Measurements from ENCODE around the gene TMEM170B.

The TMEM170B gene, protein sequence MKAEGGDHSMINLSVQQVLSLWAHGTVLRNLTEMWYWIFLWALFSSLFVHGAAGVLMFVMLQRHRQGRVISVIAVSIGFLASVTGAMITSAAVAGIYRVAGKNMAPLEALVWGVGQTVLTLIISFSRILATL

DNA sequence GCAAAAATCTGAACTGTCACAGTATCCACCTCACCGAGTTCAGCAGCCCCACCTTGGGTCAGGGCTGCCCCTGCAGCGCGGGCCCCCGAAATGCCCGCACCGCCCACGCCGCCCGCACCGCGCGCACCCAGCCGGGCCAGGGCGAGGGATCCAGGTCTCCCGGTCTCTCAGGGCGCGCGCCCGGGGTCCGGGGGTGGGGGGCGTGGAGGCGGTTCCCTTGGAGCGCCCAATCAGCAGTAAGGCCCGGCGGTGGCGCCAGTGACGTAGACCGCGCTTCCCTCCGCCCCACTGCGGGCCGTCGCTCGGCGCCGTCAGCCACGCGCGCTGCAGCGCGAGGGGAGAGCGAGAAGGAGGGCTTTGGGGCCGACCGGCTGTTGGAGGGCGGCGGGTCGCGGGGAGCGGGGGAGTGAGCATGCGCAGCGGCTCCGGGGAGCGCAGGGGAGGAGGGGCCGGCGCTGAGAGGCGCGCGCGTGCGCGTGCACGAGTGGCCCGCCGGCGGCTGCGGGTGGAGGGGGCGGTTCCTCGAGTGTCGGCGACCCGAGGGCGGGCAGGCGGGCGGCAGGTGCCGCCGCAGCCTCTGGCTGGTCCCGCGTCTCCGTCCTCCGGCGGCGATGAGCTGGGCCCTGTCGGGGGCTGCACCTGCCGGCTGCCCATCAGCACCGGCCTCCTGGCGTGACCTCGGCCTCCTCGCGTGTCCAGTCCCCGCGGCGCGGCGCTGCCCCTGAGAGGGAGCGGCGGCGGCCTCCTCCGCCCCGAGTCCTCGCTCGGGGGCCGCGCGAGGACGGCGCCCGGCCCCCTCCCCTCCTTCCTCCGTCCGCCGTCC lies at the start of gene TMEM170B:
Gene TMEM170B, plus strand, starts transcription at position 521 of the 823 bp plus-strand sequence. CDS start 529 bp downstream, outside the sequence.
- no peak for TF ChIP-seq CTCF (IDR thresholded peaks at IDR 0.05; ENCODE audit: borderline replicate concordance, insufficient read depth, low read depth, low read length)
- peak within 1 kb of the TSS; percentile 78 for H3K4me3 ChIP-seq (ENCODE audit: low read depth, low read length)

DNA sequence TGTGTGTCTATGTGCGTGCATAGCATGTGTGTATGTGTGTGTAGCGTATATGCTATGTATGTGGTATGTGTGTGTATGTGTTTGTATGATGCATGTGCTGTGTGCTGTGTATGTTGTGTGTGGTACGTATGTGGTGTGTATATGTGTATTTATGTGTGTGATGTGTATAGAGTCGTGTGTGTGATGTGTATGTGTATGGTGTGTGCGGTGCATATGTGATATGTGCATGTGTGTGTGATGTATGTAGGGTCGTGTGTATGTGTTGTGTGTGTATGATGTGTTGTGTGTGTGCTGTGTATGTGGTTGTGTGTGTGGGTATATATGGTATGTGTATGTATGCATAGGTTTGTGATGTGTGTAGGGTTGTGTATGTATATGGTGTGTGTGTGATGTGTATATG lies 46.6 kb upstream of the TMEM170B start:
- no peak for TF ChIP-seq CTCF (IDR thresholded peaks at IDR 0.05; ENCODE audit: borderline replicate concordance, insufficient read depth, low read depth, low read length)
- no peak overlapping the region for H3K4me3 ChIP-seq (ENCODE audit: low read depth, low read length)

DNA sequence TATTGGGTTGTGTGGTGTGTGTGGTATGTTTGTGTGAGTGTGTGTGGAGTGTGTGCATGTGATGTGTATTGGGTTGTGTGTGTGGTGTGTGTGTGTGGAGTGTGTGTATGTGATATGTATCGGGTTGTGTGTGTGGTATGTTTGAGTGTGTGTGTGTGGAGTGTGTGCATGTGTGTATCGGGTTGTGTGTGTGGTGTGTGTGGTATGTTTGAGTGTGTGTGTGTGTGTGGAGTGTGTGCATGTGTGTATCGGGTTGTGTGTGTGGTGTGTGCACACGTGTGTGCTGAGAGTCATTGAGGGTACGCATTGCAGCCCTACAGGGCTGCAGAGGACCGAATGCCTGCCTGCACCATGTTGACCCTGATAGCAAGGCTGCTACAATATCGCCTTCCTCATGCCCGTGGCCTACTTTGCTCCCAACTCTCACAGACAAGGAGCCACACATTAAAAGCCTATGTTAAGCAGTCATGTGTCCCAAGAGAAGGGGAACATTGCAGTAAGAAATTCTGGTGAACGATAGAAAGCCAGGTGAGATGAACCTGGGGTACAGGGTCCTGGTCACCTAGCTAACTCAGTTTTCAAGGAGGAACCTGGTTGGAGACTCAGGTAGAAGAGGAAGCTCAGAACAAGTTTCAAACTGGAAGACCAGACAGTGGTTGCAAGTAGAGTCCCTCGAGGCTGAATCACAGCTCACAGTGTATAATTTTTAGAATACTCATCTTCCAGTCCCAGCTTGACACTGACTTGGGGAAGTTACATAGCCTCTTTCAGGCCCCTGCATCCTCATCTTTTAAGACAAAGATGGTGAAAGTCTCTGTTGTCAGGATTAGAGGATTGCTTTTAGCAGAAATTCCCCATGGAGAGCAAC lies 45.7 kb upstream of the TMEM170B start:
- no peak overlapping the region for H3K4me3 ChIP-seq (ENCODE audit: low read depth, low read length)
- no peak for TF ChIP-seq CTCF (IDR thresholded peaks at IDR 0.05; ENCODE audit: borderline replicate concordance, insufficient read depth, low read depth, low read length)

DNA sequence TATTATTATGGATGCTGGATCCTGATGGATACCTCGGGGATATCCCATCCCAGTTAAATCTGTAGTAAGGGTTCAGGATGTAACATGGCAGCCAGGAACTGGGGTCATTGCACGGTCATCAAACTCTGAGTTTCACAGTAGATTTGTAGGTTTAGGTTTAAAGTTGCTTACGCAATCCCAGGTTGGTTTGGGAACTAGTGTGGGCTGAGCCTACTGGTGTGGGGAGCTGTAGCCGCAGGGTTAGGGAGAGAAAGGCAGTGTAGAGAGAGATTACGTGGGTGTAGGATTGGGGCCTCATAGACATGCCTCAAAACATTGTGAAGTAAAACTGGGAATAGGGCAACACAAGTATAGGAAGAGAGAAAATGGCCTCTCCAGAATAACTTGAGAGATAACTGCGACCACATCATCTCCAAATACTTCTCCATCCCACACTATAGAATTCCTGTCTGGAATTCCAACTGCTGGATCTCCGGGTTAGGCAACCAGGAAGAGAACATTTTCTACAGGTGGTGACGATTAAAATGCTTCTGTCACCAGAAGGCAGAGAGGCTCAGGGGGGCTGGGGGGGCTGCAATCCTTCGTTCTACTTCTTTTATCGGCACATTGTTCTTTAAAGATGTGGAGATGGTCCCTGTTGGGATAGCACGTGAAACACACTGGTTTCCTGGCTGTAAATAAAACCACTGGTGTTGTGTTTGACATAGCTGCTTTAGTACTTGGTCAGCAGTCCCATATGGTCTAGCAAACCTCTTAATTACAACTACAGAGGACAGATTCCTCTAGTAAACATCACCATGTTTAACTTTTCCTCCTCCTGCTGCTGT lies 44.9 kb upstream of the TMEM170B start:
- no peak overlapping the region for H3K4me3 ChIP-seq (ENCODE audit: low read depth, low read length)
- TF ChIP-seq CTCF (IDR thresholded peaks at IDR 0.05; ENCODE audit: borderline replicate concordance, insufficient read depth, low read depth, low read length): no peak

GRCh38 chr6:11493974-11494373 lies 43.6 kb upstream of the TMEM170B start:
- no peak overlapping the region for H3K4me3 ChIP-seq (ENCODE audit: low read depth, low read length)
- no peak for TF ChIP-seq CTCF (IDR thresholded peaks at IDR 0.05; ENCODE audit: borderline replicate concordance, insufficient read depth, low read depth, low read length)

DNA sequence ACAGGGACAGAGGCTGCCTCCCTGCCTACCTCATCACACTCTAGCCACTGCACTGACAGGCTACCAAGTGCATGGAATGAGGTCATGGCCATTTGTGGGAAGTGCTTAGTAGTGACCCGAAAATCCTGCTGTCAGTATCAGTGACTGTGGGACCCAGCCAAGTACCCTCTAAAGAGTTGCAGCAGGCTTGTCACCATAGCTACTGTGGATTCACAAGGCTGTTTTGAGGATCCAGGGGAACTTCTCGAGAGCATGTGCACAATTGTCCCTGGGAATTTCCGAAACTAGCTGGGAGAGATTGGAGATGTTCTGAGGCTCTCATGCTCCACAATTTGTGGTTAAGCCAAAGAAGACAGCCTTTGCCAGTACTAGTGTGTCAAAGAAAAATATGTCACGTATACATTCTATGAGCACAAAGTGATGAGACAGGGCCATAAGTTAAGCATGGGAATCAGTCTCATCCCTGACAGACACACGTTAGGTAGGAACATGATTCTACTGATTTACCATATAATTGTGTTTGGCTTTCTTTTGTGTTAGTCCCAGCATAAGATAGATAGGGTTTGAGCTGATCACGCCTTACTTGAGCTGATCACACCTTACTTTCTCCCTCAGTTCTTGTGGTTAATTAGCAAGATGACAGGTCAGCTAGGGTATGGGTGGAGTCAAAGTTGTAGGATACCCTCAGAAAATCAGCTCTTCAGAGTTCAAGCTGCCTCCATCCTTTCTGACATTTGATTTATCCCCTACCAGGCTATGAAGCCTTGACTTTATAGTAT lies 42.6 kb upstream of the TMEM170B start:
- TF ChIP-seq CTCF (IDR thresholded peaks at IDR 0.05; ENCODE audit: borderline replicate concordance, insufficient read depth, low read depth, low read length): no peak
- H3K4me3 ChIP-seq (ENCODE audit: low read depth, low read length): no peak overlapping the region
